HepG2 (cell line): ENCODE measurements around the gene PAIP1. TPM values are rescaled to one million over a fixed set of nuclear protein-coding genes. Genes with fewer than 3 reads are reported as not detected.
A peak's percentile ranks its signal among the peaks of the same experiment; 100 is the strongest.

Source experiments
- ATAC-seq: fragments of 200-7000 bp; cut with Tn5 transposase; 3 replicates; pipeline ENCODE4 v1.9.1; 2020; ENCODE audit warnings: mild to moderate bottlenecking, moderate library complexity
- Bru-seq: library from RNA; stranded (reverse); fragments of 400-500 nt; gene quantifications from one replicate; lab custom pipeline; 2021; lab: Mats Ljungman, UMichigan
- BruChase-seq, 2 experiments: library from RNA; stranded (reverse); fragments of 400-500 nt; gene quantifications; one replicate each; lab custom pipeline; 2021; lab: Mats Ljungman, UMichigan
- BruUV-seq: library from RNA; stranded (reverse); fragments of 400-500 nt; replicated peaks from 2 replicates; lab custom pipeline; 2021; lab: Mats Ljungman, UMichigan
- CTCF ChIA-PET: fragments of 300-600 bp; formaldehyde crosslinking; extraction: SDS; loops from one replicate; lab custom pipeline; 2021; ENCODE audit warnings: low total read pairs, inconsistent platforms, low intra/inter-chr PET ratio; lab: Yijun Ruan, JAX
- POLR2A ChIA-PET: fragments of 350-600 bp; sonication (Branson Sonifier 250); formaldehyde crosslinking; loops from one replicate; lab custom pipeline; 2020; ENCODE audit warnings: antibody characterized with exemption, inconsistent platforms; lab: Yijun Ruan, JAX
- DNase-seq: peaks from one replicate; pipeline ENCODE4 v3.0.0-alpha.2; 2015; ENCODE audit warnings: low spot score
- FAIRE-seq: peaks from 3 replicates; lab custom pipeline; 2011; peaks lifted over from hg19 to GRCh38; lab: Jason Lieb, UNC
- H2AFZ ChIP-seq: one replicate; pipeline ENCODE4 v1.6.1; 2011; ENCODE audit warnings: low read length, inconsistent platforms
- H3K27ac ChIP-seq: fragments of 300-600 bp; 3 replicates; pipeline ENCODE4 v1.8.0; 2011; ENCODE audit warnings: mixed run types, mild to moderate bottlenecking, mixed read lengths, low read length, inconsistent platforms; ENCODE audit not compliant: insufficient read depth; ENCODE audit errors: extremely low read length
- H3K27me3 ChIP-seq, 2 experiments: fragments of 200-600 bp in 1 of 2; 2 replicates in 1 of 2; 3 replicates in 1 of 2; pipeline versions ENCODE4 v1.6.0 to v1.8.0; 2011; ENCODE audit warnings: low read length in 2 of 2, mild to moderate bottlenecking in 2 of 2, moderate library complexity in 2 of 2, inconsistent platforms in 1 of 2; ENCODE audit not compliant: insufficient read depth in 2 of 2, control insufficient read depth in 1 of 2
- H3K36me3 ChIP-seq, 2 experiments: fragments of 200-600 bp in 1 of 2; replicated peaks in 1 of 2; 2 replicates in 1 of 2; 3 replicates in 1 of 2; pipeline versions ENCODE4 v1.5.1 to v1.8.0; 2011; ENCODE audit warnings: low read length in 2 of 2, inconsistent platforms in 1 of 2; ENCODE audit not compliant: insufficient read depth in 2 of 2, control insufficient read depth in 1 of 2
- H3K4me1 ChIP-seq: 2 replicates; pipeline ENCODE4 v1.5.1; 2012; ENCODE audit warnings: low read length, inconsistent platforms; ENCODE audit not compliant: insufficient read depth
- H3K4me2 ChIP-seq: 2 replicates; pipeline ENCODE4 v1.6.0; 2011; ENCODE audit warnings: low read depth, low read length, inconsistent platforms
- H3K4me3 ChIP-seq, 3 experiments: fragments of 200-600 bp in 1 of 3; sonication (generic), shearing (Covaris generic) in 1 of 3; replicated peaks in 1 of 3; 2 replicates each; pipeline ENCODE4 v1.5.1; 2011 to 2016; ENCODE audit warnings: low read length in 3 of 3, inconsistent platforms in 2 of 3, low read depth in 2 of 3, mild to moderate bottlenecking in 2 of 3, control low read depth in 1 of 3, mixed read lengths in 1 of 3; ENCODE audit not compliant: insufficient read depth in 1 of 3
- H3K79me2 ChIP-seq: one replicate; pipeline ENCODE4 v1.6.1; 2011; ENCODE audit warnings: low read length, inconsistent platforms; ENCODE audit not compliant: insufficient read depth
- H3K9ac ChIP-seq: 2 replicates; pipeline ENCODE4 v1.6.0; 2011; ENCODE audit warnings: mild to moderate bottlenecking, low read depth, low read length, inconsistent platforms; ENCODE audit not compliant: insufficient read depth
- H3K9me3 ChIP-seq: 2 replicates; pipeline ENCODE4 v1.5.1; 2012; ENCODE audit warnings: mild to moderate bottlenecking, low read length
- H4K20me1 ChIP-seq: 2 replicates; pipeline ENCODE4 v1.6.0; 2011; ENCODE audit warnings: inconsistent platforms, mild to moderate bottlenecking, low read length, moderate library complexity; ENCODE audit not compliant: insufficient read depth
- BORCS8-MEF2B ChIP-seq: sonication (generic); formaldehyde crosslinking; IDR thresholded peaks from 2 replicates; pipeline ENCODE4 v1.8.0; 2022; ENCODE audit warnings: mild to moderate bottlenecking, missing genetic modification reagents
- GATAD2A ChIP-seq: IDR thresholded peaks from 2 replicates; pipeline ENCODE4 v1.6.1; 2016
- HES4 ChIP-seq: sonication (generic); formaldehyde crosslinking; IDR thresholded peaks from 2 replicates; pipeline ENCODE4 v1.9.0; 2021; ENCODE audit warnings: mild to moderate bottlenecking, missing genetic modification reagents, borderline replicate concordance
- NCOA2 ChIP-seq: sonication (generic); formaldehyde crosslinking; IDR thresholded peaks from 2 replicates; pipeline ENCODE4 v1.8.0; 2022; ENCODE audit warnings: inconsistent platforms
- RFXAP ChIP-seq: sonication (generic); formaldehyde crosslinking; IDR thresholded peaks from 2 replicates; pipeline ENCODE4 v1.4.0; 2020; ENCODE audit warnings: missing genetic modification reagents, borderline replicate concordance
- YY1 ChIP-seq: IDR thresholded peaks from 2 replicates; pipeline ENCODE4 v1.6.1; 2011; ENCODE audit warnings: low read length, low read depth, moderate library complexity, mild to moderate bottlenecking; ENCODE audit not compliant: insufficient read depth, insufficient replicate concordance
- ZNF121 ChIP-seq: sonication (generic); formaldehyde crosslinking; IDR thresholded peaks from 2 replicates; pipeline ENCODE4 v1.5.0; 2020; ENCODE audit warnings: mild to moderate bottlenecking, missing genetic modification reagents
- ZNF17 ChIP-seq: sonication (generic); formaldehyde crosslinking; IDR thresholded peaks from 2 replicates; pipeline ENCODE4 v1.5.0; 2020; ENCODE audit warnings: mild to moderate bottlenecking, missing genetic modification reagents
- ZNF777 ChIP-seq: sonication (generic); formaldehyde crosslinking; IDR thresholded peaks from 2 replicates; pipeline ENCODE4 v1.4.0; 2020; ENCODE audit warnings: missing genetic modification reagents
- WGBS: methylation state at CpG from one replicate; pipeline ENCODE4 v1.1.6; 2017; ENCODE audit warnings: low lambda C conversion rate; 5-methylcytosine and 5-hydroxymethylcytosine counted together
- in situ Hi-C: cut with HindIII; loops from 2 replicates; pipeline ENCODE4 v1.10.0; 2017; ENCODE audit warnings: low pct_unique_long_range_greater_than_20kb; ENCODE audit not compliant: extremely low pct_ligation_motif_present
- intact Hi-C: fragments of 100-400 bp; cut with micrococcal nuclease; formaldehyde crosslinking; loops from one replicate; pipeline ENCODE4 v1.10.0; 2022; ENCODE audit not compliant: unreplicated experiment
- long read RNA-seq, 2 experiments: library from RNA in 1 of 2; library from polyadenylated mRNA in 1 of 2; stranded (forward) in 1 of 2; unstranded in 1 of 2; transcript quantifications; one replicate each; pipeline ENCODE4 v2.0.0, GENCODE V29; 2019 to 2022
- polyA minus RNA-seq, 3 experiments: library from RNA; depleted of rRNA, polyadenylated mRNA; stranded (reverse); fragments of >200 nt; gene quantifications; 2 replicates each; pipeline ENCODE4 v1.2.3, GENCODE V29; 2011; ENCODE audit warnings: low replicate concordance in 1 of 3
- polyA plus RNA-seq, 8 experiments: library from polyadenylated mRNA; depleted of rRNA in 3 of 8; stranded (reverse) in 7 of 8; unstranded in 1 of 8; fragments of >200 nt; fragmentation: Illumina TruSeq in 4 of 8; extraction: Trizol in 4 of 8; gene quantifications; 2 replicates each; pipeline versions ENCODE4 v1.2.1 to v1.2.3, GENCODE V29; 2011 to 2016; ENCODE audit warnings: low read depth in 4 of 8, missing spikeins in 1 of 8, mixed read lengths in 1 of 8; ENCODE audit not compliant: insufficient read depth in 1 of 8
- total RNA-seq, 5 experiments: library from RNA; depleted of rRNA; stranded (reverse); fragments of >200 nt; fragmentation: Illumina TruSeq; extraction: Trizol; gene quantifications; 2 replicates each; pipeline ENCODE4 v1.2.3, GENCODE V29; 2016; ENCODE audit warnings: low read depth in 1 of 5
- TF ChIP-seq, protein P1 (sequence below): sonication (generic); formaldehyde crosslinking; IDR thresholded peaks from 2 replicates; pipeline ENCODE4 v1.5.0; 2020; ENCODE audit warnings: missing genetic modification reagents
- TF ChIP-seq, protein P2 (sequence below): sonication (generic); formaldehyde crosslinking; IDR thresholded peaks from 2 replicates; pipeline ENCODE4 v1.5.0; 2020; ENCODE audit warnings: mild to moderate bottlenecking, missing genetic modification reagents, borderline replicate concordance

The PAIP1 gene, protein sequence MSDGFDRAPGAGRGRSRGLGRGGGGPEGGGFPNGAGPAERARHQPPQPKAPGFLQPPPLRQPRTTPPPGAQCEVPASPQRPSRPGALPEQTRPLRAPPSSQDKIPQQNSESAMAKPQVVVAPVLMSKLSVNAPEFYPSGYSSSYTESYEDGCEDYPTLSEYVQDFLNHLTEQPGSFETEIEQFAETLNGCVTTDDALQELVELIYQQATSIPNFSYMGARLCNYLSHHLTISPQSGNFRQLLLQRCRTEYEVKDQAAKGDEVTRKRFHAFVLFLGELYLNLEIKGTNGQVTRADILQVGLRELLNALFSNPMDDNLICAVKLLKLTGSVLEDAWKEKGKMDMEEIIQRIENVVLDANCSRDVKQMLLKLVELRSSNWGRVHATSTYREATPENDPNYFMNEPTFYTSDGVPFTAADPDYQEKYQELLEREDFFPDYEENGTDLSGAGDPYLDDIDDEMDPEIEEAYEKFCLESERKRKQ
- 116 and 141 TPM in 2 replicates for total RNA-seq (2016; rRNA removed; fragmentation: Illumina TruSeq; extraction: Trizol)
- total RNA-seq (2016; cell fraction: cytosol; rRNA removed; fragmentation: Illumina TruSeq; extraction: Trizol; ENCODE audit: low read depth), result 81.1 and 93.2 TPM in 2 replicates
- total RNA-seq (2016; cell fraction: insoluble cytoplasmic fraction; rRNA removed; fragmentation: Illumina TruSeq; extraction: Trizol), result 125 and 142 TPM in 2 replicates
- total RNA-seq (2016; cell fraction: membrane; rRNA removed; fragmentation: Illumina TruSeq; extraction: Trizol), result 177 and 180 TPM in 2 replicates
- total RNA-seq (2016; cell fraction: nucleus; rRNA removed; fragmentation: Illumina TruSeq; extraction: Trizol), result 59.2 and 68.0 TPM in 2 replicates
- 74.0 and 96.6 TPM in 2 replicates for polyA plus RNA-seq (2011; rRNA removed)
- polyA plus RNA-seq (2011; cell fraction: cytosol; rRNA removed), result 48.2 and 71.1 TPM in 2 replicates
- 21.4 and 24.0 TPM in 2 replicates for polyA plus RNA-seq (2011; cell fraction: nucleus; rRNA removed)
- 58.2 and 74.1 TPM in 2 replicates for polyA plus RNA-seq (2012)
- 95.5 and 120 TPM in 2 replicates for polyA plus RNA-seq (2016; cell fraction: cytosol; fragmentation: Illumina TruSeq; extraction: Trizol; ENCODE audit: low read depth)
- polyA plus RNA-seq (2016; cell fraction: insoluble cytoplasmic fraction; fragmentation: Illumina TruSeq; extraction: Trizol; ENCODE audit: low read depth), result 148 and 150 TPM in 2 replicates
- 144 and 145 TPM in 2 replicates for polyA plus RNA-seq (2016; cell fraction: membrane; fragmentation: Illumina TruSeq; extraction: Trizol; ENCODE audit: low read depth)
- polyA plus RNA-seq (2016; cell fraction: nucleus; fragmentation: Illumina TruSeq; extraction: Trizol; ENCODE audit: insufficient read depth, low read depth), result 70.2 and 80.8 TPM in 2 replicates
- 44.5 and 120 TPM in 2 replicates for polyA minus RNA-seq (2011; rRNA and poly(A)+ RNA removed; ENCODE audit: low replicate concordance)
- 47.2 and 50.8 TPM in 2 replicates for polyA minus RNA-seq (2011; cell fraction: cytosol; rRNA and poly(A)+ RNA removed)
- 37.1 and 44.0 TPM in 2 replicates for polyA minus RNA-seq (2011; cell fraction: nucleus; rRNA and poly(A)+ RNA removed)
- Bru-seq, nascent RNA, result percentile 95 among the genes with signal in this experiment
- percentile 92 among the genes with signal in this experiment for BruChase-seq, experiment 1, labeled RNA remaining after a 6-hour chase
- BruChase-seq, experiment 2, labeled RNA remaining after a 2-hour chase, result percentile 86 among the genes with signal in this experiment
- long read RNA-seq, experiment 1, transcript PAIP1-201 (11 exons, 2,782 nt), result minor isoform, 20 of 71 reads
- long read RNA-seq, experiment 1, transcript PAIP1-203 (11 exons, 1,734 nt), result major isoform, 28 of 71 reads
- long read RNA-seq, experiment 1, partial matches to known transcripts, result 14 of 71 reads
- long read RNA-seq, experiment 1, other reads (novel, unspliced or antisense), result 6 of 71 reads
- long read RNA-seq, experiment 2, transcript PAIP1-201 (11 exons, 2,782 nt), result major isoform, 73 of 155 reads
- long read RNA-seq, experiment 2, transcript PAIP1-203 (11 exons, 1,734 nt), result minor isoform, 27 of 155 reads
- long read RNA-seq, experiment 2, partial matches to known transcripts, result 22 of 155 reads
- long read RNA-seq, experiment 2, other reads (novel, unspliced or antisense), result 30 of 155 reads

DNA sequence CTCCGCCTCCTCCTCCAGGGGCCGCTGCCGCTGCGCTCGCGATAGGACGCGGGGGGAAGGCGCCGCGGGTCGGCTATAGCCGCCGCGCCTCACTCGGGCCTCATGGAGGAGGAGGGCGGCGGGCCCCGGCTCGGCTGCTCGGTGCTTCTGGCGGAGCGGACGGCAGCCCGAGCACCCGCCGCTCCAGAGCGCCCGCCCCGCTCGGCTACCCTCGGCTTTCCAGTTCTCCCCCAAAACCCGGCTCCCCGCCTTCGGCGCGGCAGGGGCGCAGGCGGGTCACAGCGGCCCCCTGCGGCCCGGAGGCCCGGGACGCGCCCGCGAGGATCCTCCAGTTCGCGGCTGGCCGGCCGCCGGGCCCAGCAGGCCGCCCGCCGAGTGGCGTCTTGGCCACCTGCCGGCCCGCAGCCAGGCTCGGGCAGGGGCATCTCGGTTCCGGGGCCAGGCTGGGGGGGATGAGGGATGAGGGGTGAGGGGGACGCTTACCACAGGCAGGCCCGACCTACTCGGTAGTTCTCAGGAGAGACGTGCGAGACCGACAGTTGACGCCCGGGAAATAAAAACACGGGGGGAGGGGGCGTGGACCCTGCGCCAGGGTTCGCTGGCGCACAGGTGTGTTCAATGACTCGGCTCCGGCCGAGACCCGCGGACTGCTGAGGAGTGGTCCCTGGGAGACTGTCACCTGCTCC lies at the start of gene PAIP1:
Gene PAIP1, minus strand, starts transcription at position 221 of the 686 bp plus-strand sequence. CDS start 231 bp downstream, outside the sequence.
- peak; percentile 89 for ATAC-seq
- Histone ChIP-seq H3K4me3 (peak within 1 kb of the TSS; percentile 77 to 90 (median 84)), H4K20me1 (peaks cover 11% of the 10 kb centered on the region), H3K27ac (peak within 1 kb of the TSS; percentile 95), H3K36me3 (peaks cover 6 to 27% of the 10 kb centered on the region in 2 experiments; a peak in 2 of 5 replicates), H3K4me1 (peaks cover 48% of the 10 kb centered on the region), H3K79me2 (peaks cover 43% of the 10 kb centered on the region), H3K9ac (peak within 1 kb of the TSS; percentile 93), H3K27me3 (no peaks in the 10 kb centered on the region; a peak in 2 of 5 replicates), H3K9me3 (no peaks in the 10 kb centered on the region), H2AFZ (peak within 1 kb of the TSS; percentile 96), H3K4me2 (peak within 1 kb of the TSS; percentile 98)
- FAIRE-seq, result no peak
- POLR2A ChIA-PET, result interaction anchor here (1.0 to 2.8 kb wide), 3 partner anchors 46 to 73 kb away, joined by 3 to 16 read pairs (median 4); partner anchors contain the start of genes NNT and TMEM267
- TSS peak; percentile 93 for BruUV-seq
- 2% methylated on average over 9 of the region's 79 CpGs for WGBS
- peak; percentile 66 for DNase-seq
- intact Hi-C loops, result loop anchor here (1.0 to 5.0 kb wide), 3 partner anchors 45 to 155 kb away; partner anchors contain the start of gene TMEM267
- in situ Hi-C loops, result no loop called here
- CTCF ChIA-PET, result interaction anchor here (0.6 to 0.9 kb wide), 2 partner anchors 70 to 74 kb away, joined by 3 read pairs; partner anchors contain the start of gene TMEM267
- TF ChIP-seq BORCS8-MEF2B (0 out of 2 replicates have a peak, but pooled peaks have one; percentile 25), HES4 (CRISPR knock-in tag) (peak; percentile 64; the same call in 1 of the 2 replicates), NCOA2 (CRISPR knock-in tag) (peak; percentile 21; the same call in 1 of the 2 replicates), ZNF777 (peak; percentile 91), ZNF17 (no peak), ZNF121 (0 out of 2 replicates have a peak, but pooled peaks have one; percentile 19), YY1 (peak; percentile 52), RFXAP (CRISPR knock-in tag) (peak; percentile 18; the same call in 1 of the 2 replicates), GATAD2A (CRISPR knock-in tag) (0 out of 2 replicates have a peak, but pooled peaks have one; percentile 19)
- TF ChIP-seq, protein P1, sequence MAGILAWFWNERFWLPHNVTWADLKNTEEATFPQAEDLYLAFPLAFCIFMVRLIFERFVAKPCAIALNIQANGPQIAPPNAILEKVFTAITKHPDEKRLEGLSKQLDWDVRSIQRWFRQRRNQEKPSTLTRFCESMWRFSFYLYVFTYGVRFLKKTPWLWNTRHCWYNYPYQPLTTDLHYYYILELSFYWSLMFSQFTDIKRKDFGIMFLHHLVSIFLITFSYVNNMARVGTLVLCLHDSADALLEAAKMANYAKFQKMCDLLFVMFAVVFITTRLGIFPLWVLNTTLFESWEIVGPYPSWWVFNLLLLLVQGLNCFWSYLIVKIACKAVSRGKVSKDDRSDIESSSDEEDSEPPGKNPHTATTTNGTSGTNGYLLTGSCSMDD (CRISPR knock-in tag), result no peak
- TF ChIP-seq, protein P2, sequence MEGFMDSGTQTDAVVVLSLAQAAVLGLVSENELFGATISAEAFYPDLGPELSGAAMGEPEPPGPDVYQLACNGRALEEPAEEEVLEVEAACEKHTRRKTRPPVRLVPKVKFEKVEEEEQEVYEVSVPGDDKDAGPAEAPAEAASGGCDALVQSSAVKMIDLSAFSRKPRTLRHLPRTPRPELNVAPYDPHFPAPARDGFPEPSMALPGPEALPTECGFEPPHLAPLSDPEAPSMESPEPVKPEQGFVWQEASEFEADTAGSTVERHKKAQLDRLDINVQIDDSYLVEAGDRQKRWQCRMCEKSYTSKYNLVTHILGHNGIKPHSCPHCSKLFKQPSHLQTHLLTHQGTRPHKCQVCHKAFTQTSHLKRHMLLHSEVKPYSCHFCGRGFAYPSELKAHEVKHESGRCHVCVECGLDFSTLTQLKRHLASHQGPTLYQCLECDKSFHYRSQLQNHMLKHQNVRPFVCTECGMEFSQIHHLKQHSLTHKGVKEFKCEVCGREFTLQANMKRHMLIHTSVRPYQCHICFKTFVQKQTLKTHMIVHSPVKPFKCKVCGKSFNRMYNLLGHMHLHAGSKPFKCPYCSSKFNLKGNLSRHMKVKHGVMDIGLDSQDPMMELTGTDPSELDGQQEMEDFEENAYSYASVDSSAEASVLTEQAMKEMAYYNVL (CRISPR knock-in tag), result peak; percentile 47; the same call in 1 of the 2 replicates
